ENCODE results near the gene PHLDA3.

PHLDA3 gene

GRCh38 chr1:201504179-201504631, 35.2 kb upstream of the PHLDA3 start:
- no peak for DNase-seq

GRCh38 chr1:201503397-201504176, 34.6 kb upstream of the PHLDA3 start:
- peak in 1 of 56 donors; percentile 24 for DNase-seq

GRCh38 chr1:201502511-201502857, 33.5 kb upstream of the PHLDA3 start:
- DNase-seq, result no peak

- no peak for DNase-seq
These were observed 33.0 kb upstream of the PHLDA3 start for GRCh38 chr1:201501812-201502510.

GRCh38 chr1:201501144-201501543, 32.2 kb upstream of the PHLDA3 start:
- DNase-seq, result no peak

- peak in 16 of 56 donors; percentile 43 to 88 (median 71) for DNase-seq
These were observed 31.7 kb upstream of the PHLDA3 start for GRCh38 chr1:201500670-201501120.

- peak in 53 of 56 donors; percentile 39 to 93 (median 78) for DNase-seq
These were observed 31.0 kb upstream of the PHLDA3 start for GRCh38 chr1:201499795-201500669.

GRCh38 chr1:201499191-201499590, 30.2 kb upstream of the PHLDA3 start:
- peak in 1 of 56 donors; percentile 19 for DNase-seq

GRCh38 chr1:201498621-201499020, 29.6 kb upstream of the PHLDA3 start:
- DNase-seq, result no peak

- no peak for DNase-seq
These were observed 29.0 kb upstream of the PHLDA3 start for GRCh38 chr1:201497935-201498509.

- peak in 2 of 56 donors; percentile 20 to 53 for DNase-seq
These were observed 27.3 kb upstream of the PHLDA3 start for GRCh38 chr1:201496296-201496690.

- DNase-seq, result peak in 54 of 56 donors; percentile 20 to 96 (median 81)
These were observed 26.7 kb upstream of the PHLDA3 start for GRCh38 chr1:201495551-201496295.

GRCh38 chr1:201493757-201494617, 25.0 kb upstream of the PHLDA3 start:
- no peak for DNase-seq

GRCh38 chr1:201493026-201493656, 24.2 kb upstream of the PHLDA3 start:
- DNase-seq, result peak in 1 of 56 donors; percentile 15

GRCh38 chr1:201491896-201492511, 23.0 kb upstream of the PHLDA3 start:
- no peak for DNase-seq

GRCh38 chr1:201490708-201491131, 21.7 kb upstream of the PHLDA3 start:
- DNase-seq, result no peak

GRCh38 chr1:201489643-201490261, 20.8 kb upstream of the PHLDA3 start:
- DNase-seq, result no peak
